Motor neuron (in vitro differentiated cells): ENCODE measurements around the gene YDJC. TPM values are rescaled to one million over a fixed set of nuclear protein-coding genes. Genes with fewer than 3 reads are reported as not detected.
"Not testable (repeated sequence)": the region's sequence is repeated elsewhere in the genome, so short reads cannot be mapped to it uniquely, and the experiment has no call there.

Experiments
- ATAC-seq, 8 experiments: fragments of 200-7000 bp; cut with Tn5 transposase; replicated peaks in 6 of 8; 2 replicates each; pipeline ENCODE4 v1.8.0; 2021; ENCODE audit warnings: mild to moderate bottlenecking in 8 of 8, moderate library complexity in 8 of 8
- H3K27ac ChIP-seq, 2 donors: fragments of 250-450 bp; sonication (Bioruptor Pico); 2 replicates each; pipeline ENCODE4 v1.9.0; 2021; ENCODE audit warnings: antibody characterized with exemption in 2 of 2, mild to moderate bottlenecking in 2 of 2, moderate library complexity in 1 of 2
- H3K4me1 ChIP-seq, 2 donors: fragments of 250-450 bp; sonication (Bioruptor Pico); replicated peaks in 1 of 2; 2 replicates each; pipeline ENCODE4 v1.6.1; 2021; ENCODE audit warnings: antibody characterized with exemption in 2 of 2, mild to moderate bottlenecking in 2 of 2, moderate library complexity in 1 of 2
- H3K4me3 ChIP-seq, 5 donors: fragments of 250-450 bp; sonication (Bioruptor Pico); 2 replicates each; pipeline ENCODE4 v1.9.0; 2021; ENCODE audit warnings: antibody characterized with exemption in 5 of 5, mild to moderate bottlenecking in 5 of 5, moderate library complexity in 4 of 5
- WGBS, 10 experiments: fragments of 450-650 bp; shearing (Covaris generic); methylation state at CpG; one replicate each; pipeline ENCODE4 v1.0.0; 2022; 5-methylcytosine and 5-hydroxymethylcytosine counted together
- in situ Hi-C, 9 experiments: fragments of 400-800 bp; cut with MboI; loops; one replicate each; pipeline ENCODE4 v1.15.0; 2021; ENCODE audit warnings: low sequenced_read_pairs in 9 of 9, low pct_unique_long_range_greater_than_20kb in 2 of 9; ENCODE audit not compliant: unreplicated experiment in 9 of 9
- total RNA-seq, 8 experiments: library from RNA; unstranded; fragments of 300-600 nt; gene quantifications; 2 replicates each; pipeline versions ENCODE4 v1.2.3 to v1.2.4, GENCODE V29; 2022

YDJC gene, protein sequence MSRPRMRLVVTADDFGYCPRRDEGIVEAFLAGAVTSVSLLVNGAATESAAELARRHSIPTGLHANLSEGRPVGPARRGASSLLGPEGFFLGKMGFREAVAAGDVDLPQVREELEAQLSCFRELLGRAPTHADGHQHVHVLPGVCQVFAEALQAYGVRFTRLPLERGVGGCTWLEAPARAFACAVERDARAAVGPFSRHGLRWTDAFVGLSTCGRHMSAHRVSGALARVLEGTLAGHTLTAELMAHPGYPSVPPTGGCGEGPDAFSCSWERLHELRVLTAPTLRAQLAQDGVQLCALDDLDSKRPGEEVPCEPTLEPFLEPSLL
- total RNA-seq: 10 to 100 TPM in 6 of 8 experiments, 1 to 10 TPM in 2; 8.3 to 30.3 (median 12.1) TPM

DNA sequence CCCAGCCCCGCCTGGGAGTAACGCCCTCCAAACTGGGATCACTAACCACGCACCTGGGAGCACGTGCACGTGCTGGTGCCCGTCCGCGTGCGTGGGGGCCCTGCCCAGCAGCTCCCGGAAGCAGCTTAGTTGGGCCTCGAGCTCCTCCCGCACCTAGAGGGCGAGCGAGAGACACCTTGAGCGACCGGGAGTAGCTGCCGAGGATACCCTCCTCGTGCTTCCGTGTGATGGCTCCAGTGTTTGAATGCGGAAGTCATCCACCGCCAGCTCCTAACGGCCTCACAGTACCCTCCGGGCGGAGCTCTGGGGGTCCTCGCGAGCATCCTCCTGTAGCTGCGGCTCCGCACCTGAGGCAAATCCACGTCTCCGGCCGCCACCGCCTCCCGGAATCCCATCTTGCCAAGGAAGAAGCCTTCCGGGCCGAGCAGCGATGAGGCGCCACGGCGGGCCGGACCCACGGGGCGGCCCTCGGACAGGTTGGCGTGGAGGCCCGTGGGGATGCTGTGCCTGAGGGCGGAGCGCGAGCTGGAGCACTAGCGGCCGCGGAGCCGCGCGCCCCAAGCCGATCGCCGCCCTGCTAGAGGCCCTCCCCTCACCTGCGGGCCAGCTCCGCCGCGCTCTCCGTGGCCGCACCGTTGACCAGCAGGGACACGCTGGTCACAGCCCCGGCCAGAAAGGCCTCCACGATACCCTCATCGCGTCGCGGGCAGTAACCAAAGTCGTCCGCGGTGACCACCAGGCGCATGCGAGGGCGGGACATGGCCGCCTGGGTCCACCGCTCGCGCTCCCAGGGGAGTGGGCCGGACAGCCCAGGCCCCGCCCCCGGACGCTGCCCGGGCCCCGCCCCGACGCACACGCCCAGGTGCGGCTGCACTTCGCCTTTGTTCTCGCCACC is at the start of gene YDJC:
TSS of gene YDJC (minus strand) at position 768 of the 895 bp plus-strand sequence. CDS start at position 760, 8 bp downstream.
- ATAC-seq: peak; percentile 81 to 94 (median 92)
- peak within 1 kb of the TSS; percentile 63 to 97 (median 82) for H3K4me3 ChIP-seq
- in situ Hi-C loops: no loop called here
- H3K27ac ChIP-seq: peak within 1 kb of the TSS; percentile 74 to 82
- peaks cover 10 to 11% of the 10 kb centered on the region in 2 donors for H3K4me1 ChIP-seq
- 0 to 3% (median 0%) methylated on average over 5 to 18 of the region's 93 CpGs; no CpG with 5 or more reads in 6 of the 10 experiments for WGBS, 10 experiments

DNA sequence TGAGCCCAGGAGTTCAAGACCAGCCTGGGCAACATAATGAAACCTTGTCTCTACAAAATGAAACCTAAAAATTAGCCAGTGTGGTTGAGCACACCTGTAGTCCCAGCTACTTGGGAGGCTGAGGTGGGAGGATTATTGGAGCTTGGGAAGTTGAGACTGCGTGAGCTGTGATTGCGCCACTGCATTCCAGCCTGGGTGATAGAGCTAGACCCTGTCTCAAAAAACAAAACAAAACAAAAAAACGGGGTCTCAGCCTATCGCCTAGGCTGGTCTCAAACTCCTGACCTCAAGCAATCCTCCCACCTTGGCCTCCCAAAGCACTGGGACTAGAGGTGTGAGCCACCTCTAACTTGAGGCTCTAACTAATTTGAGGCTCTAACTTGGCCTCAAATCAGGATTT is 49.6 kb upstream of the YDJC start:
- no peak overlapping the region for H3K4me3 ChIP-seq
- H3K4me1 ChIP-seq: no peaks in the 10 kb centered on the region
- WGBS, 10 experiments: 71 to 100% (median 96%) methylated on average over 1 to 3 of the region's 4 CpGs; no CpG with 5 or more reads in 4 of the 10 experiments
- no peak for ATAC-seq
- H3K27ac ChIP-seq: no peak overlapping the region
- in situ Hi-C loops: loop anchor here in 1 of 9 experiments (25.0 kb wide), 1 partner anchor 92 kb away; no protein-coding TSS in a partner anchor

DNA sequence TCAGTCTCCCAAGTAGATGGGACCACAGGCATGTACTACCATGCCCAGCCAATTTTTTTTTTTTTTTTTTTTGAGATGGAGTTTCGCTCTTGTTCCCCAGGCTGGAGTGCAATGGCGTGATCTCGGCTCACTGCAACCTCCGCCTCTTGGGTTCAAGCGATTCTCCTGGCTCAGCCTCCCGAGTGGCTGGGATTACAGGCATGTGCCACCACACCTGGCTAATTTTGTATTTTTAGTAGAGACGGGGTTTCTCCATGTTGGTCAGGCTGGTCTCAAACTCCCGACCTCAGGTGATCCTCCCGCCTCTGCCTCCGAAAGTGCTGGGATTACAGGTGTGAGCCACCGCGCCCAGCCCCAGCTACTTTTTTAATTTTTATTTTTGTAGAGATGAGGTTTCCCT is 49.0 kb upstream of the YDJC start:
- not testable (repeated sequence) for H3K4me3 ChIP-seq, H3K4me1 ChIP-seq, ATAC-seq
- 96 to 100% (median 100%) methylated on average over 1 to 9 of the region's 12 CpGs; no CpG with 5 or more reads in 3 of the 10 experiments for WGBS, 10 experiments
- in situ Hi-C loops: loop anchor here in 1 of 9 experiments (25.0 kb wide), 1 partner anchor 92 kb away; no protein-coding TSS in a partner anchor
- H3K27ac ChIP-seq: peak overlapping the region in 1 of 2 donors; percentile 26

DNA sequence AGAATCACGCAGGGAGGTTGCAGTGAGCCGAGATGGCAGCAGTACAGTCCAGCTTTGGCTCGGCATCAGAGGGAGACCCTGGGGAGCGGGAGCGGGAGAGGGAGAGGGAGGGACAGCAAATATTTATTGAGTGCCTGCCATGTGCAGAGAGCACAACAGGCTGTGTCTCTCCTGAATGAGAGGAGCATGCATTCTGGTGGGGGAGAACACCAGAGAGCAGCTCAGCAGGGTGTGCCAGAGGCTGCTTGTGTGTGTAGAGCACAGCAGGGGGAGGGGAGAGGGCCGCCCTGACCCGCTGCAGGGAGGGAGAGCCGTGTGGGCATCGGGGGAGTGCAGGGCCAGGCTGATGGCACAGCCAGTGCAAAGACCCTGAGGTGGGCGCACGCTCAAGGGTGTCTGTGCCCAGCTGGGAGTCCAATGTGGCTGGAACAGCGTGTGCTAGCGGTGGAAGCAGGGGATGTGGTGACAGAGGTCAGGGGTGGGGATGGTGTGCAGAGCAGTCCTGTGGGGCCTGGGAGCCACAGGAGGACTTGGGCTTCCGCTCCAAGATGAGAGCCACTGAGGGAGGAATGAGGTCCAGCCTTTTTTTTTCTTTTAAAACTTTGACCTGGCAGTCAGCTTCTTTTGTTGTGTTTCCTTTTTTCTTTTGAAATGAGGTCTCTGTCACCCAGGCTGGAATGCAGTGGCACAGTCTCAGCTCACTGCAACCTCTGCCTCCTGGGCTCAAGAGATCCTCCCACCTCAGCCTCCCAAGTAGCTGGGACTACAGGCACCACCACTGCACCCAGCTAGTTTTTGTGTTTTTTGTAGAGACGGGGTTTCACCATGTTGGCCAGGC is 48.0 kb upstream of the YDJC start:
- H3K4me1 ChIP-seq: no peaks in the 10 kb centered on the region
- peak in 2 of 8 experiments; percentile 16 for ATAC-seq
- H3K27ac ChIP-seq: no peak overlapping the region
- 94 to 100% (median 100%) methylated on average over 1 to 9 of the region's 15 CpGs; no CpG with 5 or more reads in 4 of the 10 experiments for WGBS, 10 experiments
- H3K4me3 ChIP-seq: no peak overlapping the region
- in situ Hi-C loops: loop anchor here in 1 of 9 experiments (25.0 kb wide), 1 partner anchor 91 kb away; no protein-coding TSS in a partner anchor

DNA sequence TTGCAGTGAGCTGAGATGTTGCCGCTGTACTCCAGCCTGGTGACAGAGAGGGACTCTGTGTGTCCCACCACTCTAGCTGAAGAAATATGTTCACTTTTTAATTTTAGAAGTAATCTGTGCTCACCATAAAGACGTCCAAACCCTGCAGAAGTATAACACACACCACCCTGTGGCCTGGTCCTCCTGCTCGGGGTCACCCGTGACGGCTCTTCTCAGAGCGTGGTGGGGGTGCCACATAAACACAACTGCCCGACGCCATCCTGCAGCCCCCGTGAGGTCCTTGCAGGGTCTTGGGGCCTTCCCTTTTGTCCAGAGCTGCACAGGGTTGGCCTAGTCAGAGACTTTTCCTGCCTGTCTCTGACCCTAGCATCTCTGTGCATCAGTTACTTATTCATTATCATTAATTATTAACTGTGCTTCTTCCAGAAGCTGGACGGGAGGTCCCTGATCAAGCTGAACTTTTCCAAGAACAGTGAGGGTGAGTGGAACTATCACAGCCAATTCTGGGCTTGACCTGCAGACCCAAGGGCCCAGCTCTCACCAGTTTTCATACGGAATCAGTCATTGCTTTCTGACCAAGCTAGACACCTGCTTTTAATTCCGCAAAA is 44.9 kb upstream of the YDJC start:
- Histone ChIP-seq H3K27ac (peak overlapping the region in 1 of 2 donors; percentile 56), H3K4me1 (no peaks in the 10 kb centered on the region), H3K4me3 (no peak overlapping the region)
- WGBS, 10 experiments: 70 to 100% (median 88%) methylated on average over 1 to 10 of the region's 12 CpGs; no CpG with 5 or more reads in 1 of the 10 experiments
- in situ Hi-C loops: loop anchor here in 1 of 9 experiments (25.0 kb wide), 1 partner anchor 87 kb away; no protein-coding TSS in a partner anchor
- no peak for ATAC-seq

DNA sequence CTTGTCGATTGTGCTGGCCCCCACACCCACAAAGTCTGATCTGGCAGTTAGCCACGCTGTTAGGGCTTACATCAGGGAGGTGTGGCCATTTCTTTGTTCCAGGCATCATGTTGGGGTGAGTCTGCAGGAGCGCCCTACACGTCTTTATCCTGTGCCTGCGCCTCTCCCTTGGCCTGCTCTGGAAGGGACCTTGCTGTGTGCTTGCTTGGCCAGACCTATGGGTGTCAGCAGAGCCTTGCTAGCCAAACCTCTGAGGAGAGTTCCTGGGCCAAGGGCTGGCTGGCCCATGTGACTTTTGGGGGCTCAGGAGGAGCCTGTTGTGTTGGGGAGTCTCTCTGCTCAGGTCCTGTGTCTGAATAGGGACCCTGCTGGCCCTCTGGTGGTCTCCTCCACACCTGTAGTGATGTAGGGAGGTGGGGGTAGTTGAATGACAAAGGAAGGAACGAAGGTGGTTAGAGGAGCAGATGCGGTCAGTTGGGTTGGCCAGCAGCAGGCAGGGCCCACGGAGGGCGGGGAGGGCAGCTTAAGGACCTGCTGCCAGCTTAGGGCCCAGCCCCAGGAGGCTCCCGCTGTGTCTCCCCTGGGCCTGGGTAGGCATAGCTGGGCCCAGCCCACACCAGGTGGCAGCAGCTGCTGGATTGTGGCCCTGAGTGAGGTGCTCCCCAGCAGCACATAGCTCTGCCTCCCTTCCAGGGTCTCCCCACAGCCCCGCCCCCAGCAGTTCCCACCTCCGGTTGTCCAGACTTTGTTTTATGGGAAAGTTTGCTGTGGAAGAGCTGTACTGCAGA is 43.9 kb upstream of the YDJC start:
- Histone ChIP-seq H3K4me3 (no peak overlapping the region), H3K4me1 (no peaks in the 10 kb centered on the region), H3K27ac (no peak overlapping the region)
- WGBS, 10 experiments: 89 to 100% (median 96%) methylated on average over 1 to 5 of the region's 12 CpGs; no CpG with 5 or more reads in 5 of the 10 experiments
- ATAC-seq: peak in 2 of 8 experiments; percentile 9 to 31
- in situ Hi-C loops: no loop called here

DNA sequence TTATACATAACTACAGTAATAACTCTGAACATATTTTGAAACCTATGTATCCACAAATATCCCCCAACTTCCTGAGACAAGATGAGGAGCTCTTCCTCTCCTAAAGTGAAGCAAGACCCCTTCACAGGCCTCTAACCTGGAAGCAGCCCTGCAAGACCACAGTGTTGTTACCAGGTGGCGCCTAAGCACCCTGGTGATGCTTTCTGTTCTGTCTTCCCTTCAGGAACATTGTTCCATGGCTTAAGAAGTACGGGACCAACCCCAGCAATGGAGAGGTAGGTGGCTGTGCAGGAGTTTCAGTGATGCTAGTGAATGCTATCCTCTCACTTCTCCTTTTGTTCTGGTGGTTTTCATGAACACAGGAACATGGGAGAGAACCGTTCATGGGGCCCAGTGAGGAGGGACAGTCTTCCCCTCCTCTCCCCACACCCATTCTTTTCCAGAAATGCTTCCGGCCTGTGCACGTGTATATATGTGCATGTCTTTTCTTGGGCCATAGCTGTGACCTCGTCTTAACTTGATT is 42.3 kb upstream of the YDJC start:
- H3K27ac ChIP-seq: peak overlapping the region in 1 of 2 donors; percentile 49
- 49 to 96% (median 91%) methylated on average over 3 to 5 of the region's 6 CpGs; no CpG with 5 or more reads in 4 of the 10 experiments for WGBS, 10 experiments
- H3K4me1 ChIP-seq: peaks cover 3% of the 10 kb centered on the region in 2 donors
- no peak for ATAC-seq
- in situ Hi-C loops: no loop called here
- H3K4me3 ChIP-seq: no peak overlapping the region

DNA sequence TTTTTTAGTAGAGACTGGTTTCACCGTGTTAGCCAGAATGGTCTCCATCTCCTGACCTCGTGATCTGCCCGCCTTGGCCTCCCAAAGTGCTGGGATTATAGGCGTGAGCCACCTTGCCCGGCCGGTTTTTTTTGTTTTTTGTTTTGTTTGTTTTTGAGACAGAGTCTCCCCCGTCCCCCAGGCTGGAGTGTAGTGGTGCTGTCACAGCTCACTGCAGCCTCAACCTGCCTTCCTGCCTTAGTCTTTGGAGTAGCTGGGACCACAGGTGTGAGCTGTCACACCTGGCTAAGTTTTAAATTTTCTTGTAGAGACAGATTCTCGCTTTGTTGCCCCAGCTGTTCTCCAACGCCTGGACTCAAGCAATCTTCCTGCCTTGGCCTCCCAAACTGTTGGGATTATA is 39.2 kb upstream of the YDJC start:
- in situ Hi-C loops: no loop called here
- no peak overlapping the region for H3K27ac ChIP-seq
- ATAC-seq: no peak
- no peak overlapping the region for H3K4me3 ChIP-seq
- WGBS, 10 experiments: 80 to 93% (median 84%) methylated on average over 1 to 6 of the region's 9 CpGs; no CpG with 5 or more reads in 5 of the 10 experiments
- H3K4me1 ChIP-seq: peaks cover 8 to 9% of the 10 kb centered on the region in 2 donors

DNA sequence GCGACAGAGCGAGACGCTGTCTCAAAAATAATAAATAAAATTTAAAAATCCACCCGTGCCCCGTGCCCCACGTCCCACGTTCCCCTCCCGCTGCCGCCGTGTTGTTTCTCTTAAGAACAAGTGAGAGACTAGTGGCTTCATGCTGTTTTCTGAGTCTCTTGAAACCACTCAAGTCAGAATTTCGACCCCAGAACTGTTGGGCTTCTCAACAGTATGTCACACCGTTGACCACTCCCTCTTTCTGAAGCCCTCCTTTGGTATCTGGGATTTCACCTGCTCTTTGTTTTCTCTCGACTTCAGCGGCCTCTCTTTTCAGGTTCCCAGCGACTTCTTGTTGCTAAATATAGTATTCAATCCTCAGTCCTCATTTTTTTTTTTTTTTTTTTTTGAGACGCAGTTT is 37.0 kb upstream of the YDJC start:
- Histone ChIP-seq H3K4me3 (peak overlapping the region; percentile 70 to 94 (median 79)), H3K4me1 (peaks cover 8 to 9% of the 10 kb centered on the region in 2 donors), H3K27ac (peak overlapping the region; percentile 89 to 95)
- WGBS, 10 experiments: 5 to 91% (median 62%) methylated on average over 2 to 12 of the region's 16 CpGs
- in situ Hi-C loops: no loop called here
- ATAC-seq: no peak

DNA sequence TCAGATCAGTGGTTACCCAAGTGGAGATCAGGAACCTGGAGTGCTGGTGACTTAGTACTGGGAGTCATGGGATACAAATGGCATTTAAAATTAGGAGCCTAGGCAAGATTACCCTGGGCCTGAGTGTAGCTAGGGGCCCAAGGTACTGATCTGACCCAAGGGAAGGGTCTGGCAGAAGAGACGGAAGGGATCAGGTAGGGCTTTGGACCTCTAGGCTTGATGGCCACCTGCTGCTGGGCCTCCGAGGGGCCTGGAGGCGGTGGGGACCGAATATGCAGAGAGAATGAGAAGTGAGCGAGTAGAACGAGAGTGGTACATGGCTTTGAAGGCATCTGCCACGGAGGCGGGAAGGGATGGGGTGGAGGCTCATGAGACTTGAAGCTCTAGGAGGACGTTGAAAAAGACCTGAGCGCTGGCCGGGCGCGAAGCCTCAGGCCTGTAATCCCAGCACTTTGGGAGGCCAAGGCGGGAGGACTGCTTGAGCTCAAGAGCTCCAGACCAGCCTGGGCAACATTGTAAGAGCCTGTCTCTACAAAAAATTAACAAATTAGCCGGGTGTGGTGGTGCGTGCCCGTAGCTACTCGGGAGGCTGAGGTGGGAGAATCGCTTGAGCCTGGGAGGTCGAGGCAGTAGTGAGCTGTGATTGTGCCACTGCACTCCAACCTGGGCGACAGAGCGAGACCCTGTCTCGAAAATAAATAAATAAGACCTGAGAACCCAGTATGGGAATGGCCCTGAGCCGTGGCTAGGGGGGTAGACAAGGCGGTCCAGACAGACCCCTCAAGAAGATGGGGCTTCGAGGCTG is 35.4 kb upstream of the YDJC start:
- H3K27ac ChIP-seq: peak overlapping the region; percentile 89 to 95
- no peak for ATAC-seq
- 33 to 84% (median 75%) methylated on average over 2 to 21 of the region's 26 CpGs; no CpG with 5 or more reads in 2 of the 10 experiments for WGBS, 10 experiments

More for the DNA sequence above, 35.4 kb upstream of the YDJC start:
- in situ Hi-C loops: no loop called here
- peak overlapping the region; percentile 70 to 94 (median 79) for H3K4me3 ChIP-seq
- peaks cover 8 to 9% of the 10 kb centered on the region in 2 donors for H3K4me1 ChIP-seq
